ENCODE data around the gene MAP2K4.
A peak's percentile ranks its signal among the peaks of the same experiment; 100 is the strongest.

MAP2K4 gene

GRCh38 chr17:12164085-12164484 lies 143.4 kb downstream of the MAP2K4 start:
- no peaks in the 10 kb centered on the region for H4K20me1 ChIP-seq (ENCODE audit: insufficient read depth, low read length)
- H3K4me1 ChIP-seq (ENCODE audit: insufficient read depth, low read length, severe bottlenecking): no peaks in the 10 kb centered on the region
- TF ChIP-seq CTCF (IDR thresholded peaks at IDR 0.05; ENCODE audit: low read length): no peak
- no peak for TF ChIP-seq EZH2 (IDR thresholded peaks at IDR 0.05; ENCODE audit: borderline replicate concordance, low read length)
- no peak overlapping the region for H3K4me3 ChIP-seq (ENCODE audit: low read depth, low read length, poor library complexity, severe bottlenecking)
- no peaks in the 10 kb centered on the region for H3K9me3 ChIP-seq (ENCODE audit: low read length)
- no peak overlapping the region for H3K4me2 ChIP-seq (ENCODE audit: low read length)
- H3K27me3 ChIP-seq (ENCODE audit: insufficient read depth, low read length): no peaks in the 10 kb centered on the region
- H3K79me2 ChIP-seq (ENCODE audit: insufficient read depth, low read length): no peaks in the 10 kb centered on the region
- H3K36me3 ChIP-seq (ENCODE audit: insufficient read depth, low read length): no peaks in the 10 kb centered on the region
- H3F3A ChIP-seq (ENCODE audit: insufficient read depth, low read length): no peaks in the 10 kb centered on the region
- no peak overlapping the region for H3K27ac ChIP-seq (ENCODE audit: low read depth, low read length, poor library complexity, severe bottlenecking)
- no peak overlapping the region for H2AFZ ChIP-seq (ENCODE audit: low read length)
- H3K9ac ChIP-seq (ENCODE audit: low read length): no peak overlapping the region
- H3K9me2 ChIP-seq (ENCODE audit: low read depth, low read length): no peaks in the 10 kb centered on the region

DNA sequence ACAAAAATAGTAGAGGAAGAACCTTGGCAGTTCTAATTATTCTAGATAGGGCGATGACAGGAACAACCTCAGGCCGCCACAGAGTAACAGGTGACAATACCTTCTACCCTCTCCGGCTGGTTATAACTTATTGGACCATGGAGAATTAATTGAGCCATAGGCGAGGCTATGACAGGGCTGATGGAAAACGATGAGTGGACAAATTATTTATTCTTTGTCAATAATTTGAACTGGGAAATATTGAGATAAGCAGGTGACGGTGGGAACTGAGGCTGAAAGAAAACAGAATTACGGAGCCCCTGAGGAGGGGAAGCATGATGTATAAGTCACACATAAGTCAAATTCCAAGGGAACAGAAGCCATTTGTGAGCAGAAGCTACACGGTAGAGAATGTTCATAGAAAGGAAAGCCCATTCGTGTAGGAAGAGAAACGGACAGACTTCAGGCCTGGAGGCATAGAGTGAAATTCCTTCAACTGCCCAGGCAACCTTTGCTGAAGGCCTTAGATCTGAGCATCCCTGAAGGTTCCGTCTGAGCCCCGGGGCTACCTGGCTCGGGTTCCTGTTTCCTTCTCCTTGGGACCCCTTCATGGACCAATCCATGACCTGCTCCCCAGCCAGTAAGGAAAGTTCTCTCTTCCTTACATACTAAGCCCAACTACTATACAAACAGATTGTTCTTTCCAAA lies 158.1 kb downstream of the MAP2K4 start:
- Histone ChIP-seq H3F3A (ENCODE audit: insufficient read depth, low read length) (no peaks in the 10 kb centered on the region), H3K79me2 (ENCODE audit: insufficient read depth, low read length) (no peaks in the 10 kb centered on the region), H3K9ac (ENCODE audit: low read length) (no peak overlapping the region), H3K36me3 (ENCODE audit: insufficient read depth, low read length) (no peaks in the 10 kb centered on the region), H3K4me1 (ENCODE audit: insufficient read depth, low read length, severe bottlenecking) (no peaks in the 10 kb centered on the region), H3K4me2 (ENCODE audit: low read length) (no peak overlapping the region), H4K20me1 (ENCODE audit: insufficient read depth, low read length) (no peaks in the 10 kb centered on the region), H3K9me2 (ENCODE audit: low read depth, low read length) (no peaks in the 10 kb centered on the region), H3K9me3 (ENCODE audit: low read length) (no peaks in the 10 kb centered on the region), H3K27me3 (ENCODE audit: insufficient read depth, low read length) (no peaks in the 10 kb centered on the region), H2AFZ (ENCODE audit: low read length) (no peak overlapping the region), H3K27ac (ENCODE audit: low read depth, low read length, poor library complexity, severe bottlenecking) (no peak overlapping the region), H3K4me3 (ENCODE audit: low read depth, low read length, poor library complexity, severe bottlenecking) (no peak overlapping the region)
- TF ChIP-seq CTCF (IDR thresholded peaks at IDR 0.05; ENCODE audit: low read length): no peak
- TF ChIP-seq EZH2 (IDR thresholded peaks at IDR 0.05; ENCODE audit: borderline replicate concordance, low read length): no peak

DNA sequence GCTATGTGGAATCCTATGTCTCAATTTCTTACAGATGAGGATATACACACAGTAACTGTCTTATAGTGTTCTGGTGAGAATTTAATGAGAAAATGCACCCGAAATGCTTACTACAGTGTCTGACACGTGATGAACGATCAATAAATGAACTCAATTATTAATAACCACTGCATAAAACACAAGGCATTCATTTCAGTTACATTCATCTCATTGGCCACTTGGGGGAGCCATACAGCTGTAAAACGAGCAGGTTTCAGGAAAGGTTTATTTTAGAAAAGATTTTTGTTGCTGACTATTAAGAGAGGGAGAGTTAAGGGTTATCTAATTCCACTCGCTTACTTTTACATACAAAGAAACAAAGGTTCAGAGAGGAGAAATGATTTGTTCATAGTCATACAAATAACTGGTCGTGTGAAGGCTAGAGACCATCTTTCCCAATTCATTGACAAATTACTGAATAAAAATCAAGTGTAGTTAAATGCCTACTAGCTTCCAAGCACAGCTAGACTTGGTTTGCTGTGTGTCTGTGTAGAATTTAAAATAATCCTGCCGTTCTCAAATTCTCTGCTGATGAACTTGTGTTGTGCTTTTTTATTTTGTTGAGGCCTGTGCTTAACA lies 160.1 kb downstream of the MAP2K4 start:
- no peak overlapping the region for H3K4me3 ChIP-seq (ENCODE audit: low read depth, low read length, poor library complexity, severe bottlenecking)
- H4K20me1 ChIP-seq (ENCODE audit: insufficient read depth, low read length): no peaks in the 10 kb centered on the region
- no peaks in the 10 kb centered on the region for H3K9me2 ChIP-seq (ENCODE audit: low read depth, low read length)
- H3K4me2 ChIP-seq (ENCODE audit: low read length): no peak overlapping the region
- H3K27me3 ChIP-seq (ENCODE audit: insufficient read depth, low read length): no peaks in the 10 kb centered on the region
- no peak overlapping the region for H3K9ac ChIP-seq (ENCODE audit: low read length)
- no peaks in the 10 kb centered on the region for H3K79me2 ChIP-seq (ENCODE audit: insufficient read depth, low read length)
- no peaks in the 10 kb centered on the region for H3K9me3 ChIP-seq (ENCODE audit: low read length)
- H3K27ac ChIP-seq (ENCODE audit: low read depth, low read length, poor library complexity, severe bottlenecking): no peak overlapping the region
- no peaks in the 10 kb centered on the region for H3K36me3 ChIP-seq (ENCODE audit: insufficient read depth, low read length)
- H2AFZ ChIP-seq (ENCODE audit: low read length): no peak overlapping the region
- H3K4me1 ChIP-seq (ENCODE audit: insufficient read depth, low read length, severe bottlenecking): no peaks in the 10 kb centered on the region
- no peaks in the 10 kb centered on the region for H3F3A ChIP-seq (ENCODE audit: insufficient read depth, low read length)
- TF ChIP-seq EZH2 (IDR thresholded peaks at IDR 0.05; ENCODE audit: borderline replicate concordance, low read length): no peak
- peak; percentile 73 for TF ChIP-seq CTCF (IDR thresholded peaks at IDR 0.05; ENCODE audit: low read length)

Data from OCI-LY1 (cell line).